Activated CD4-positive, CD25-positive, alpha-beta regulatory T cell (primary cell): ENCODE results near the gene ATG5.
"Not testable (repeated sequence)": the region's sequence is repeated elsewhere in the genome, so short reads cannot be mapped to it uniquely, and the experiment has no call there.

Experiments used
- DNase-seq, 4 experiments: peaks; one replicate each; lab custom pipeline; 2025; lab: John Stamatoyannopoulos, UW

Gene ATG5

GRCh38 chr6:106155219-106155830 lies 170.2 kb downstream of the ATG5 start:
- DNase-seq, result no peak

GRCh38 chr6:106154326-106154725 lies 171.2 kb downstream of the ATG5 start:
- DNase-seq, result no peak

GRCh38 chr6:106152952-106153351 lies 172.6 kb downstream of the ATG5 start:
- no peak for DNase-seq

DNA sequence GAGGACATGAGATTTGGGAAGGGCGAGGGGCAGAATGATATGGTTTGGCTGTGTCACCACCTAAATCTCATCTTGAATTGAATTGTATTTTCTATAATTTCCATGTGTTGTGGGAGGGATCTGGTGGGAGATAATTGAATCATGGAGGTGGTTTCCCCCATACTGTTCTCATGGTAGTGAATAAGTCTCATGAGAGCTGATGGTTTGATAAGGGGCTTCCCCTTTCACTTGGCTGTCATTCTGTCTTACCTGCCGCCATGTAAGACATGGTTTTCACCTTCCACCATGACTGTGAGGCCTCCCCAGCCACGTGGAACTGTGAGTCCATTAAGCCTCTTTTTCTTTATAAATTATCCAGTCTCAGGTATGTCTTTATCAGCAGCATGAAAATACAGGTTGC lies 173.1 kb downstream of the ATG5 start:
- DNase-seq, result not testable (repeated sequence)

DNA sequence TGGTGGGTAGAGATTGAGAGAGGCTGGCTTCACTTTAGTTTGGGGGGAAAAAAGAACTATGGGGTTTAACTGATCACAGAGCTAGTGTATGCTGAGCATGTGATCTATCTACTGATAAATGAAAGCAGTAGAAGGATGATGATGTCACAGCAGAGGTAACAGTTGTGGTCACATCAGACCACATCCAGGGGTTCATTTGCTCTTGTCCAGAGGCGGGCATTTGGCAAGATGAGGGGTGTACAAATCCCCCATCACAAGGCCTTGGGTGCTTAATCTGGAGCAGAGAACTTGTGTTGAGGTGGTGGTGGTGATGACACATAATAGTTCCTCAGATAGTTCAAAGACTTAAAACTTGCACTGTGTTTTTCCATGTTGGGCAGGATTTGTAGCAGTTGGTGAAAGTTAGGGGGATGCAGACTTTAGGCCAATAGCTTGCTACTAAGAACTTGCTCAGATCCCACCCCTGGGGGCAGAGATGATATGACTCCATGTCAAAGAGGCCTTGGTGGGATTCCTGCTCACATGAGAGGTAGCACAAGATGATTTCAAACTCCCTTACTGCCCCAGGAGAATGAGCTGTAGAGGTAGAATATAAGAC lies 176.0 kb downstream of the ATG5 start:
- DNase-seq, result no peak

- no peak for DNase-seq
Observed at GRCh38 chr6:106147476-106147875, 178.1 kb downstream of the ATG5 start.

DNA sequence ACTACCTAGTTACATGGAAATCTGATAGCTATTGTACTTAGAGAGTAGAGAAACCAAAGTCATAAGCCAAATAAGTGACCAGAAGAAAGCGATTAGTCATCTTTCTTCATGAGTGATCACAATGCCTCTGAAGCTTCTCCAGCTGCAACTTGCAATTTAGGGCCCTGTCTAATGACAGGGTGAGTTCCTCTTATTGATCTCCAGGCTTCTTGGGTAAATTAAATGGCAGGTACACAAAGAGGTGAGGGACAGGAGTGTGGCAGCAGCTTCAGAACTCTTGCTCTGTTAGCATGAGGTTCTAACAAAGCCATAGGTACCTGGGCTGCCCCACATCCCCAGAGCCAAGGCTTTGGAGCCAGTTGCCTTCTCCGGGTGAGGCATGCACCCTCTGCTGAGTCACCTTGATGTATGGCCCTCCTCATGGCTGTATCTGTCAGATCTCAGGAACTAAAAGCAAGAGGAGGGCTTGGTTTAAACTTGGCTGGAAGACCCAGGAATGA lies 178.7 kb downstream of the ATG5 start:
- DNase-seq, result no peak

- no peak for DNase-seq
Observed at GRCh38 chr6:106145741-106146227, 179.8 kb downstream of the ATG5 start.

GRCh38 chr6:106145144-106145543 lies 180.4 kb downstream of the ATG5 start:
- DNase-seq, result no peak

DNA sequence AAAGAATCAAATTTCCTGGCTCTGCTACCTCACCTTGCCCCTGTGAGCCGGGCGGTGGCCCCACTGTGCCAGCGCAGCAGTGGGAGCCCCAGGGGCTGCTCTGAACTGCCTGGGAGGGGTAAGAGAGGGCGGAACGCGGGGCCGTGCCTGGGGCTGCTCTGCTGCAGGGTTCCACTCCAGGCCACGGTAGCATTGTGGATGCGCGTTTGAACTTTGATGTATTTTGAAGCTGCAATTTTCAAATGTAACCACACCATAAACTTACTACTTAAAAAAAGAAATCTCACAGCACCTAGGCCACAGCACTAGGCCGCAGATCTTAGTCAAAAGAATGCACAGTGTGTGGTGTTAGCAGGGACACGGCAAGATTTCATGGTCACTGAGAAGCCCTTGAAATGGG lies 181.9 kb downstream of the ATG5 start:
- DNase-seq, result no peak

GRCh38 chr6:106142876-106143431 lies 182.6 kb downstream of the ATG5 start:
- no peak for DNase-seq

DNA sequence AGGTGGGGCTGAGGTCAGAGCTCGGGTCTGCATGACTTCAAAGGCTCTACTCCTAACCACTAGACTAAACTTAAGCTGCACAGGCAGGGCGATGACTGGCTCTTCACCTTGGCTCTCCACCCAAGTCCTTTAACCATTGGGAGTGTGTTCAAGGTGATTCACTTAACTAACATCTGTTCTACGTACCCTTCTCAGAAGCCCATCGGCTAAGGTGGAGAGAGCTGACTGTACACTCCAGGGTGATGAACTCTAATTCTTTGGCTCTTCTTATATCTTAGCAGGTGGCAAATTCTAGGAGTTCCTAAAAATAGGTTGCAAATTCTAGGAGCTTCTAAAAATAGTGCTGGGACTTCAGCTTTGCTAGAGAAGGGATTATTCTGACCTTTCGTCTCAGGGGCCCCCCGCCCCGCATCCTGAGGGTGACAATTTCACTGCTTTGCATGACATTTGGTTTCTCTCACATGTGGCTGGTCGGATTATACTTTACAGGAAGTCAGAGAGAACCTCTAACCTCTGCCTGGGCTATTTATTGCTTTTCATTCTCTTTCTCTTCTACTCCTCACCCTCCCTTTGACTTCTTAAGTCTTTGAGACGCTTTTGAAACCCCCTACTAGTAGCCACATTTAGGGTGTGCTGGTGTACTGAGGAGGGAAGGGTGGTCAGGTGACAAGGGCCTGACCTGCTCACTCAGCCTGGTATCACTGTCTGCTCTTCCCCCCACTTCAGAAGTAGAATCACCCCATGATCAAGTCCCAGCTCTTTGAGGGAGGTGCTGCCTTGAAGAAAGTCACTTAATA lies 183.9 kb downstream of the ATG5 start:
- peak in 2 of 4 experiments; percentile 32 to 67 for DNase-seq

DNA sequence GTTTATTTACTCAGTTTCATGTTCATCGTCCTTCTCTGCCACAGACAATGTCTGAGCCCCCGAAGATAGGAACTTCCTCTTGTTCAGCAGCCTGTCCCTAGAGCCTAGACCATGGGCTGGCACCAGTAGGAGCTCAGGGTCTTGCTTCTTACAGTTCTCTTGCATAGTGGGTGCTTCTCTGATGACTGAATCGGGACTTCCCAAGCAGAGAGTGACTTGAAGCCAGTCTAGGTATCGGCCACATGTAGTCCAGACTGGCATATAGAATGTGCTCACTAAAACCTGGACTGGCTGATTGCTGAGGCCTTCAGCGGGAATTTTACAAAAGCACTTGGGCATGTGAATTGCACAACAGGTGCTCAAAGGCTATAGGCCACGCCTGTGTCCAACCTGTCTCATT lies 187.4 kb downstream of the ATG5 start:
- DNase-seq, result no peak

DNA sequence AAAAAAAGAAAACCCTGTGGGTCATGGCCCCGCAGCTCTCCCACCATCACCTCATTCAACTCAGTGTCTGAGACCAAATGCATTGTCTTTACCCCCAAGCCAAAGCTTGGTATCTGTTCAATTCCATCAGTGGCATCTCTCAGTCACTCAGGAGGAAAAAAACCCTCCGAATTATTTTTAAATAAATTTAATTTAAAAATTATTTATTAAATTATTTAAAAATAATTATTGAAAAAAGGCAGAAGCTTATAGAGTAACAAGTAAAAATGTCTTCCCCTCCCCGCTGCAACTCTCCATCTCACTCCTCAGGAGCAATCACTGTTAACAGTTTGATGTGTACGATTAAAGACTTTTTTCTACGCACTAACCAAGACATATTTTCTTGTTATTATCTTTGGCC lies 188.7 kb downstream of the ATG5 start:
- DNase-seq, result no peak

- DNase-seq, result no peak
Observed at GRCh38 chr6:106135911-106136571, 189.5 kb downstream of the ATG5 start.

DNA sequence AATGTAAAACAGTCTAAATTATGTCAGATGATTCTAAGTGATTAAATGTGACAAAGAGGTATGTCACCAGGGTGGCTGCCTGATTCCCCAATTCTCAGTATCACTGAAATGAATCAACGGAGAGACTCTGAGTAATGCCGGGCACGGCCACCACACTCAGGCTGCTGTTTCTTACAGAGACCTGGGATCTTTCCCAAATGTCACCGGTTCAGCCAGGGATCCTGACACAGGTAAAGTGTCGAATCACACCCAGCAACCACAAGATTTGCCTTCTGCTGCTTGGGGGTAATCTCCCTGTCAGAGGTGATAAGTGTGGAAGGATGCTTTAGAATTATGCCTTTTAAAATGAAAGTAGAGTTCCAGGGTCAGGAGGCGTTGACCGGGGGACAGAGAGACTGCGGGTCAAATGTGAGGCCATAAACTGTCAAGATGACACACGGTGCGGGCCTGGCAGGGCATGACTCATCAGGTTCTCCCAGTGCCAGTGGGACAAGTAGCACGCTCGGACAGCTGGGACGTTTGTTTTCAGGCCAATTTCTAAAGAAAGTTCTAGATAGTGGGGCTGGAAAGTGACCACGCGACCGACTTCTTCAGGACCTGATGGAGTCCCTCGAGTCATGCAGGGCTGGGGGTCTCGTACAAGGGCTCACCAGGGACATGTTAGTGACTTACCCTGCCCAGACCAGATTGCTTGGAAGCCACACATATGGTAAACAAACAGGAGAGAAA lies 190.5 kb downstream of the ATG5 start:
- DNase-seq, result no peak
